HG03139 (cell line): Measurements from ENCODE around the gene SGCD.

Experiments used
- ATAC-seq: cut with Tn5 transposase; IDR thresholded peaks from one replicate; pipeline ENCODE4 v1.9.1; 2021; ENCODE audit not compliant: unreplicated experiment

SGCD gene

DNA sequence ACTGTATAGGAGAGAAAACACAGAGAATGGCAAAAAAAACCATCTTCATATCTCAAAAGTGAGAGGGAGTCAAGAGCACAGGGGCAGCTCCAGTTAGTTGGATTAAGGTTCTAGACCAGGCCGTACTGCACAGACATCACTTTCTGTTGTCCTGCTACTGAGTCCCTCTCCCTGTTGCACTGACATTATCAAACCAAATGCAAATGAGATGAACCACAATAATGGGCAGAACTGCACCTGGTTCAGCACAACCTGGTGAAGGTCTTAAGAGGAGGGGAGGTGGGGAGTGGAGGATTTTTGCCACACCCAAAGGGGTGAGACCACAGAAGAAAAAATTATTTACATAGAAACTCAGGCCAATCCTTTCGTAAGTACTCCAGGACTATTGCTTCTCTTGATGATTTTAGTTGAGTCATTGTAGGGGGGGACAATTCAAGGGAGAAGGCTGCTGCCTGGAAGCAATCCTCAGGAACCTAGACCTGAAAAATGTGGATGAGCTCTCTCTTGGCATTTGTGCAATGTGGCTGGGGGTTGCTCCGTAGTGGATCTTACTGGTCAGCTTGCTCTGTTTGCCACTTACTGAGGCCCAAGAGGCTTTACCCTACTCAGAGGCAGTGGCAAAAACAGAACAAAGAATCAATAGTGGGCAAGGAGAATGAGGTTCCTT, 428.6 kb downstream of the SGCD start:
- ATAC-seq = no peak

DNA sequence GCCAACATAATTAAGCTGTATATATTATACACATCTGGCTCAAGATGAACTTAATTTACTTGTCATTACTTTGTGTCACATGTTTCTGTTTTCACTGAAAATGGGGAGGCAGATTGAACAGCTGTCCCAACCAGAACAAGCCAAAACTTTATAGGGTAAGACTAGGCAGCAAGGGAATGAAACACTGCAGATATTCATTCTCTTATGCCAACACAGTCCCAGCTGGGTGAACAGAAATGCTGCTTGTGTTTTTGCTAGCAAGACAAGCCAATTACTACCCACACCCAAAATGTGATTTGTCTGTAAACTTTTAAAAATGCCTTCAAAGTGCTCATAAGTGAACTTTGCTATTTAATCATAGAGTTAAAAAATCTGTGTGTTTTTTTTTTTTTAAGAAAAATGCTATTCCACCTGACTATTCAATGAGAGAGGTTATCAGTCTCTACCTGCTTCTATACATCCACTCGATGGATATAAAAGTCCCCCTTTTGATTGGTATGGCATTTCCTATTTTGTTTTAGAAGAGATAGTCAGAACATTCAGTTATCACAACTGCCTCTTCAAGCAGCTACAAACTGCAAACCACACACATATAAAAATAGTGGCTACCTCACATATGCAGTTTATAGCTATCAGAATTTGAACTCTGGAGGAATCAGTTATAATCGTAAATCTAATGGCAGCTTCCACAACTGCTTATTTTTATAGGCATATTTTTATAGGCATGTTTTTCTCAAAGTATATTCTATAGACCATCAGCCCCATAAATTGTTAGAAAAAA, 431.2 kb downstream of the SGCD start:
- no peak for ATAC-seq

DNA sequence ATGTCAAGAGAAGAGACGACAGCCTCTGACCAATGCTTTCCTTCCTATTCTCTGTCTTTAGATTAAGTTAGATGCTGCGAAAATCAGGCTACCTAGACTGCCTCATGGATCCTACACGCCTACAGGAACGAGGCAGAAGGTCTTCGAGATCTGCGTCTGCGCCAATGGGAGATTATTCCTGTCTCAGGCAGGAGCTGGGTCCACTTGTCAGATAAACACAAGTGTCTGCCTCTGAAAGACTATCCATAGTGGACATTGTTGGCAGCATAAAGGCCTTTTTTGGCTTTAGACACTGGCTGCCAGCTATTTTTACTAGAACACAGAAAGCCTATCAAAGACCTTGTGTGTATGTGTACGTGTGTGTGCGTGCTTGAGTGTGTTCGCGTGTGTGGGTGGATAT, 432.2 kb downstream of the SGCD start:
- no peak for ATAC-seq

DNA sequence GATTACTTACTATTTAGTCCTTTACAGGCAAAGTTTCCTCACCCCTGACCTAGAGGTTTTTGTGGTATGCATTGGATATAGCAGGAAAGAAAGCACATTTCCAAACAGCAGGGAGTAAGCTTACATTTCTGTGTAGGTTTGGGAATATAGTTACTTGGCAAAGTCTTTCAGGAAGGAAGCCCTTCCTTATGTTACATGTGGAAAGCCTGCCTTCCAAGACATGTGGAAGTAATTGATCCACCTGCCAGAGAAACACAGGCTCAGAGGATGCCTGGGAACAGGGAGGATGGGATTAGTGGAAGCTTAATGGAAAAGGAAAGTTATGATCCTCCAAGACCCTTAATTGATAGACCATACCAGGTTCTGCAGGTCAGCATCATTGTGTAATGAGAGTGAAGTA, 435.8 kb downstream of the SGCD start:
- ATAC-seq = no peak

- no peak for ATAC-seq
Measured at GRCh38 chr5:156764176-156764971, 437.4 kb downstream of the SGCD start.

- ATAC-seq = no peak
Measured at GRCh38 chr5:156774273-156774672, 447.3 kb downstream of the SGCD start.

DNA sequence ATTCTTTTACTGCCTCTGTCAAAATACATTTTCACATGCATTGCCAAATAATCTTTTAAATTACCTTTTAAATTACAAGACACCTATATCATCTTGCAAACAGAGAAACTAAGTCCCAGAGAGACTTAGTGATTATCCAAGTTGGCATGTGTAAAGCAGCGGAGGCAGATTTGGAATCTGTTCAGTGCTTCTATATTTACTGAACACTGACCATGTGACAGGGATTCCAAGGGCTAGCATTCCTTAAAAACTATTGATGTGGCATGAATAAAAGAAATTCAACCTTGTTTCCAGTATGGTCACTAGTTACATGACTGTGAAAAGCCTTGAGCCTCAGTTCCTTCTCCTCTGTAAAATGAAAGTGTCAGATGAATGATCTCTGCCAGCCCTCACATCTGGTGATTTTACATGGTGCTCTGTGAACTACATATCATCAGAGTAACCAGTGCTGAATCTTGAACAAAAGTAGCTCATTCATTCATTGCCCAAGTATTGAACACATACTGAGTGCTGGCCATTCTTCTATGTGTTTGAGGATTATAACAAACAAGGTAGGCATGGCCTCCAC, 451.3 kb downstream of the SGCD start:
- ATAC-seq = no peak

GRCh38 chr5:156778752-156779151, 451.8 kb downstream of the SGCD start:
- ATAC-seq = no peak

GRCh38 chr5:156779436-156779835, 452.5 kb downstream of the SGCD start:
- ATAC-seq = no peak

DNA sequence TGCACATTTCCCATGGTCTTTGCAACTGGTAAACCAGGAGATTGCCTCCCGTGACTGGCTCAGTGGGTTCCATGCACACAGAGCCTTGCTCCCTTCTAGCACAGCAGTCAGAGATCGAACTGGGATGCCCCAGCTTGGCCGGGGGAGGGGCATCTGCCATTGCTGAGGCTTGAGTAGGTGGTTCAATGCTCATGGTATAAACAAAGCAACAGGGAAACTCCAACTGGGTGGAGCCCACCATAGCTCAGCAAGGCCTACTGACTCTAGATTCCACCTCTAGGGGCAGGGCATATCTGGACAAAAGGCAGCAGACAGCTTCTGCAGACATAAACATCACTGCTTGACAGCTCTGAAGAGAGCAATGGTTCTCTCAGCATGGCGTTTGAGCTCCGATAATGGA, 456.1 kb downstream of the SGCD start:
- ATAC-seq = no peak

GRCh38 chr5:156794687-156795086, 467.7 kb downstream of the SGCD start:
- no peak for ATAC-seq

DNA sequence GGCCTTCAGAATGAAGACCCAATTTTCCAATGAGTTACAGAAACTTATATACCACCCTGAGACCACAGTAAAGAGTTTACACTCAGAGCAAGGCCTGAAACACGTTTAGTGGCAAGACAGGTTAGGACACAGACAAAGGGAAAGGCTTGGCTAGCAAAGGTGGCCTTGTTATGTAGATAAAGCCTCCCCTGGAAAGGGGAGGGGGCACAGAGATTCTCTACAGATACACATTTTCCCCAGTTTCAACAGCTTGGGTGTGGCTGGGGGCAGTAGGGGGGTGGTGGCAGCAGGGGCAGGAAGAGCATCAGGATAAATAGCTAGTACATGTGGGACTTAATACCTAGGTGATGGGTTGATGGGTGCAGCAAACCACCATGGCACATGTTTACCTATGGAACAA, 471.2 kb downstream of the SGCD start:
- no peak for ATAC-seq

DNA sequence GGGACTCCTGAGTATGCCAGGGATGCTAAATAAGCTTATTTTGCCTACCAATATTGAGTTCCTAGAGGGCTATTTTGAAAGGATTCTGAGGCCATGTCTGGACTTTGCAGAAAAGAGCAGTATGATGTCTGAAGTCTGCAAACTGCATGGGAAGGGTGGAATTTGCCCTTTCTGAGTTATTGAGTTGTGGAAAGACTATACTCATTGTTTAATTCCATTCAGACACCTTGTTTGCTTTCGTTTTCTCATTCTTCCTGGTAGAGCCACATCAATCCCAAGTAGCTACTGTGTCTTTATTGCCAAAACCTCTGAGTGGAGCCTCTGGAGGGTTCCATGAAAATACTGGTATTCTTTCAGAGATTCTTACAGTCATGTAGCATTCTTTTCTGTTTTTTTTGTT, 472.2 kb downstream of the SGCD start:
- no peak for ATAC-seq

DNA sequence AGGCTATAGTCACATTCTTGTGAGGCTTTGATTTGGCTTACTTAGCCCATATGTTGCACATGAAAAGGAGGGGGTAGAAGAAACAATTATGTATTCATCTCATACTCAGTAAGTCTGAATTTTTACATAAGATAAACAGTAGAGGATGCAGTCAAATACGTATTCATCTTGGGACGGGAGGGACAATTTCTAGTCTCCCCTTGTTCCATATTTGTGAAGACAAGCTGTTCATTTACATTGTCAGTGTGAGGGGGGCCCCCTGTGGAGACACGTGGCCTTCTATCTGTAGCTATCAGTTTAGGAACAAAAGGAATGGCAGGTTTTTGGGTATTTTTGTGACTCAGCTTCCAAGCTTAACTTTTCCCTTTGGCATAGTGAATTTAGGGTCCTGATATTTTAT, 474.0 kb downstream of the SGCD start:
- ATAC-seq = no peak

GRCh38 chr5:156802501-156802900, 475.5 kb downstream of the SGCD start:
- no peak for ATAC-seq

GRCh38 chr5:156803404-156803803, 476.4 kb downstream of the SGCD start:
- ATAC-seq = no peak

DNA sequence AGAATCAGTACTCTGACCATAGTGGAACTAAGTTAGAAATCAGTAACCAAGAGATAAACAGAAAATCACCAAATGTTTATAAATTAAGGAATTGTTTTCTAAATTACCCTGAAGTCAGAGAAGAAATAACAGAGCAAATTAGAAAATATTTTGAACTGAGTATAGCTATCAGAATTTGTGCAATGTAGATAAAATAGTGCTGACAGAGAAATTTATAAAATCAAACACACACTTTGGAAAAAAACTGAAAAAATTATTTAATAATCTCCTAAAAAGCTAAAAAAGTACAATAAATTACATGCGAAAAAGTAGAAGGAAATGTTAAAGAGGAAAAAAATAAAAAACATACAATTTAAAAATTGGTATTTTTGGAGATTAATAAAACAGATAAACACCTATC, 486.0 kb downstream of the SGCD start:
- ATAC-seq = no peak

GRCh38 chr5:156815988-156816599, 489.1 kb downstream of the SGCD start:
- no peak for ATAC-seq
